HG03432 (cell line): ENCODE data around the gene FLOT1.
"Not testable (repeated sequence)": the region's sequence is repeated elsewhere in the genome, so short reads cannot be mapped to it uniquely, and the experiment has no call there.

ENCODE experiments used
- ATAC-seq: cut with Tn5 transposase; IDR thresholded peaks from one replicate; pipeline ENCODE4 v1.9.1; 2021; ENCODE audit warnings: mild to moderate bottlenecking, moderate library complexity; ENCODE audit not compliant: unreplicated experiment

Gene FLOT1

GRCh38 chr6:30723843-30724741 is 18.4 kb downstream of the FLOT1 start:
- not testable (repeated sequence) for ATAC-seq

GRCh38 chr6:30723159-30723842 is 19.2 kb downstream of the FLOT1 start:
- ATAC-seq = not testable (repeated sequence)

- no peak for ATAC-seq
These were observed 20.0 kb downstream of the FLOT1 start for GRCh38 chr6:30722280-30723112.

- ATAC-seq = not testable (repeated sequence)
These were observed 20.5 kb downstream of the FLOT1 start for GRCh38 chr6:30722025-30722279.

- ATAC-seq = peak; percentile 29
These were observed 21.1 kb downstream of the FLOT1 start for GRCh38 chr6:30721198-30722024.

GRCh38 chr6:30720738-30721197 is 21.7 kb downstream of the FLOT1 start:
- ATAC-seq = no peak

GRCh38 chr6:30719791-30720737 is 22.4 kb downstream of the FLOT1 start, which contains the start of gene TUBB:
Gene TUBB (plus strand): TSS chr6:30720352. CDS start chr6:30720507, 155 bp downstream.
- peak; percentile 40 for ATAC-seq

GRCh38 chr6:30719356-30719755 is 23.1 kb downstream of the FLOT1 start:
- no peak for ATAC-seq

GRCh38 chr6:30717845-30718720 is 24.4 kb downstream of the FLOT1 start:
- ATAC-seq = not testable (repeated sequence)

- ATAC-seq = peak; percentile 67
These were observed 25.2 kb downstream of the FLOT1 start, which contains the start of gene MDC1 for GRCh38 chr6:30717129-30717844. Gene MDC1 (minus strand): TSS chr6:30717281. CDS start chr6:30715175, 2,106 bp downstream.

- no peak for ATAC-seq
These were observed 25.7 kb downstream of the FLOT1 start for GRCh38 chr6:30716879-30717128.

- no peak for ATAC-seq
These were observed 28.2 kb downstream of the FLOT1 start for GRCh38 chr6:30714263-30714662.

GRCh38 chr6:30712441-30712945 is 30.0 kb downstream of the FLOT1 start:
- ATAC-seq = no peak

- no peak for ATAC-seq
These were observed 30.6 kb downstream of the FLOT1 start for GRCh38 chr6:30711758-30712380.

- ATAC-seq = no peak
These were observed 33.2 kb downstream of the FLOT1 start for GRCh38 chr6:30709101-30709868.

- no peak for ATAC-seq
These were observed 35.1 kb downstream of the FLOT1 start for GRCh38 chr6:30707281-30707850.
